ENCODE data around the gene CIAO3. TPM values are rescaled to one million over a fixed set of nuclear protein-coding genes. Genes with fewer than 3 reads are reported as not detected.
"Not testable (repeated sequence)": the region's sequence is repeated elsewhere in the genome, so short reads cannot be mapped to it uniquely, and the experiment has no call there.

CIAO3 gene
- total and polyA plus RNA-seq, 7 donors = 12.3 to 43.0 (median 25.9) TPM

DNA sequence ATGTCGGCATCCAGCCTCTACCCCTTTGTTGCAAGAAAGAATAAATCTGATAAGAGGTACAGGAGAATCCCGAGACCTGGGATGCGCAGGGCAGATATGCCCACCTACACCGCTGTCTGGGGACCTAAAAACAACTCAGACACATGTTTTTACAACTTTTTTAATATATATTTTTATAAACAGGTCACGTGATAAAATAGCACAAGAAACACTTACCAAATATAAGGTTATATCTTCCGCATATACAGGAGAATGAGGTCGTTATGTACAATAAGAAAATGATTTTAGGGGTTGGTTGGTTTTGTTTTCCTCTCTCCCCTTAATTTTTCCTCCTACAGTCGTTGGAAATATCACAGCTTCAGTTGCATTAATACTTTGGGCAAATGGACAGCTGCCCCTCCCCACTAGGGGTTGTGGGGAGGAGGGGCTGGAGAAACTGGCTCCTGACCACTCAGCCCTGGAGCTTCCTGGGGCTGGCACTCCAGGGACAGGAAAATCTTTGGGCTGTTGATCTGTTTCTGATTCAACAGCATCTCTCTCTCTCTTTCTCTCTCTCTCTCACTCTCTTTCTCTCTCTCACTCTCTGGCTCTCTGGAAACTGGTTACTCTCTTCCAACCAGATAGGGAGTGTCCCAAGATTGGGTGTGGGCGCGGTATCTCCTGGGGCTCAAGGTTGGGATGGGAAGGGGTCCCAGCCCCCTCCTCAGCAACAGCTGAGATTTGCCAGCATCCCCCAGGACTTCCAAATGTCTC is 48.3 kb downstream of the CIAO3 start:
- intact Hi-C loops (cut with DNase I) = no loop called here
- peaks cover 0 to 56% (median 25%) of the 10 kb centered on the region in 3 donors for H3K27me3 ChIP-seq (ENCODE audit: insufficient read depth in 3 of 3, low read length in 2 of 3)
- no peaks in the 10 kb centered on the region for H3K9me3 ChIP-seq
- WGBS, 3 donors = 64 to 70% (median 66%) methylated on average over 10 of the region's 10 CpGs
- no peak for ATAC-seq
- no peak overlapping the region for H3K27ac ChIP-seq
- TF ChIP-seq, protein P1, sequence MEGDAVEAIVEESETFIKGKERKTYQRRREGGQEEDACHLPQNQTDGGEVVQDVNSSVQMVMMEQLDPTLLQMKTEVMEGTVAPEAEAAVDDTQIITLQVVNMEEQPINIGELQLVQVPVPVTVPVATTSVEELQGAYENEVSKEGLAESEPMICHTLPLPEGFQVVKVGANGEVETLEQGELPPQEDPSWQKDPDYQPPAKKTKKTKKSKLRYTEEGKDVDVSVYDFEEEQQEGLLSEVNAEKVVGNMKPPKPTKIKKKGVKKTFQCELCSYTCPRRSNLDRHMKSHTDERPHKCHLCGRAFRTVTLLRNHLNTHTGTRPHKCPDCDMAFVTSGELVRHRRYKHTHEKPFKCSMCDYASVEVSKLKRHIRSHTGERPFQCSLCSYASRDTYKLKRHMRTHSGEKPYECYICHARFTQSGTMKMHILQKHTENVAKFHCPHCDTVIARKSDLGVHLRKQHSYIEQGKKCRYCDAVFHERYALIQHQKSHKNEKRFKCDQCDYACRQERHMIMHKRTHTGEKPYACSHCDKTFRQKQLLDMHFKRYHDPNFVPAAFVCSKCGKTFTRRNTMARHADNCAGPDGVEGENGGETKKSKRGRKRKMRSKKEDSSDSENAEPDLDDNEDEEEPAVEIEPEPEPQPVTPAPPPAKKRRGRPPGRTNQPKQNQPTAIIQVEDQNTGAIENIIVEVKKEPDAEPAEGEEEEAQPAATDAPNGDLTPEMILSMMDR (IDR thresholded peaks at IDR 0.05) = no peak
- no peaks in the 10 kb centered on the region for H3K36me3 ChIP-seq (ENCODE audit: insufficient read depth in 1 of 2, low read depth in 1 of 2)
- no peak overlapping the region for H3K4me3 ChIP-seq
- no peak for DNase-seq
- H3K4me1 ChIP-seq = peaks cover 26% of the 10 kb centered on the region

DNA sequence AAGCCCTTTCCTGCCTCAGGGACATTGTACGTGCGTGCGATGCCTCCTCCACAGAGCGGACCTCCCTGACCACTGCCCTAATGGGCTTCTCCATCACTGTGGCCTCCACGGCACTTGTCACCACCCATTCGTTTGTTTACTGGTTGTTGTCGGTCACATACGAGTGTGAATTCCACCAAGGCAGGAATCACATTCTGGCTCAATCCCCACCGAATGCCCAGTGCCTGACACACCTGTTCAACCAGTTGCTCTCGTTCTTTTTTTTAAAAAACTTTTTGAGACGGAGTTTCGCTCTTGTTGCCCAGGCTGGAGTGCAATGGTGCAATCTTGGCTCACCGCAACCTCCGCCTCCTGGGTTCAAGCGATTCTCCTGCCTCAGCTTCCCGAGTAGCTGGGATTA is 49.6 kb downstream of the CIAO3 start:
- peaks cover 26% of the 10 kb centered on the region for H3K4me1 ChIP-seq
- ATAC-seq; H3K4me3 ChIP-seq; intact Hi-C loops (cut with DNase I); H3K36me3 ChIP-seq (ENCODE audit: insufficient read depth in 1 of 2, low read depth in 1 of 2); H3K27ac ChIP-seq; DNase-seq; H3K9me3 ChIP-seq: not testable (repeated sequence)
- 76 to 82% (median 77%) methylated on average over 16 of the region's 16 CpGs for WGBS, 3 donors
- peaks cover 0 to 45% (median 23%) of the 10 kb centered on the region in 3 donors for H3K27me3 ChIP-seq (ENCODE audit: insufficient read depth in 3 of 3, low read length in 2 of 3)

DNA sequence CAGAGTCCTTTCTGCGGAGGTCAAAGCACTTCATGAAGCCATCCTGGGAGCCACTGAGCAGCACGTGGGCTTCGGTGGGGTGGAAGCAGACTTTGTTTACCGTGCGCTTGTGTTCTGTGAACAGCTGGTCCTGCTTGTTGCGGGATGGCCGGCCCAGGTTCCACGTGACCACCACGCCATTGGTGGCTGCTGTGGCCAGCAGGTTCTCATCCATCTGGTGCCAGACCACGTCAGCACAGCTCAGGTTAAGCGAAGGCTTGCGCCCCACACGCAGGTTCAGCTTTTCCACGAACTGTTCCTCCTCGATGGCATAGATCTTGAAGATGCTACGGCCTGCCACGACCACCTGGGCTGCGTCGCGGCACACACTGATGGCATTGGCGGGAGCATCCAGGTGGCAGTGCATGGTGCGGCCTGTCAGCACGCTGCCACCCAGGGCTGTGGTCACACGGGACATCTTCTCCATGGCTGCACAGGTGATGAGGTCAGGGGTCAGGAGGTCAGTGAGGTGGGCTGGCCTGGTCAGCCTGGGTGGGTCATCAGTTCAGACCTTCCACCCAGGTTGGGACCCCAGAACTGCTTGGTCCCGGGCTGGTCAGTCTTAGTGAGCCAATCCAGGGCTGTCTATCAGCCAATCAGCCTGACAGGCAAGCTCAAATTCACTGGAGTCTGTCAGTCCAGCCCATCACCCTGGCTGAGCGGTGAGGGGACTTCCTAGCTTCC is 51.5 kb downstream of the CIAO3 start:
- no peak for DNase-seq
- H3K4me1 ChIP-seq = peaks cover 29% of the 10 kb centered on the region
- intact Hi-C loops (cut with DNase I) = no loop called here
- ATAC-seq = peak in 2 of 4 donors; percentile 2 to 5
- H3K9me3 ChIP-seq = no peaks in the 10 kb centered on the region
- TF ChIP-seq, protein P1 (IDR thresholded peaks at IDR 0.05) = no peak
- WGBS, 3 donors = 78 to 83% (median 80%) methylated on average over 26 of the region's 26 CpGs
- H3K36me3 ChIP-seq (ENCODE audit: insufficient read depth in 1 of 2, low read depth in 1 of 2) = peaks cover 0 to 14% of the 10 kb centered on the region in 2 donors
- H3K4me3 ChIP-seq = peak overlapping the region; percentile 100
- H3K27ac ChIP-seq = peak overlapping the region; percentile 93
- peaks cover 0 to 29% (median 11%) of the 10 kb centered on the region in 3 donors for H3K27me3 ChIP-seq (ENCODE audit: insufficient read depth in 3 of 3, low read length in 2 of 3)

DNA sequence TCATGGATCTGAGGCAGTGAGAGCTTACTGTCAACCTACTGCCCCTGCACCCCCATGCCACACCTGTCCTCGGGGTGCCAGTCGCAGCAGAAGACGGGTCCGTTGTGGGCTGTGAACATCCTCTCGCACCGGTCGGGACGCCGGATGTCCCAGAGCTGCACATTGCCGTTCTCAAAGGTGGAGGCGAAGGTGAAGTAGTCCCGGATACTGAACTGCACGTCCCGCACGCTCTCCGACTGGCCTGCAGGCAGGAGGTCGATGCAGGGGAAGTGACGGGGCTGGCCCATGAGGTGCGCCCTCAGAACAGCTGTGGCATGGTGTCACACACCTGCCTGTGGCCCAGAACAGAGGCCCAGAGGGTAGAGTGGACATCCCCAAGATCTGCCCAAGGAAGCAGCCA is 53.3 kb downstream of the CIAO3 start:
- H3K4me1 ChIP-seq = peaks cover 43% of the 10 kb centered on the region
- WGBS, 3 donors = 89 to 94% (median 90%) methylated on average over 19 of the region's 19 CpGs

More for the DNA sequence above, 53.3 kb downstream of the CIAO3 start:
- Histone ChIP-seq H3K27ac (no peak overlapping the region), H3K9me3 (no peaks in the 10 kb centered on the region), H3K27me3 (ENCODE audit: insufficient read depth in 3 of 3, low read length in 2 of 3) (peaks cover 0 to 11% (median 2%) of the 10 kb centered on the region in 3 donors), H3K36me3 (ENCODE audit: insufficient read depth in 1 of 2, low read depth in 1 of 2) (peaks cover 0 to 23% of the 10 kb centered on the region in 2 donors), H3K4me3 (no peak overlapping the region)
- DNase-seq (no peak), ATAC-seq (no peak)
- intact Hi-C loops (cut with DNase I) = no loop called here
- TF ChIP-seq, protein P1 (IDR thresholded peaks at IDR 0.05) = no peak
